NCI-H1048 (cell line): ENCODE data around the gene SLC39A9.

Experiments used
- DNase-seq: peaks from one replicate; lab custom pipeline; 2025; lab: John Stamatoyannopoulos, UW

SLC39A9 gene

DNA sequence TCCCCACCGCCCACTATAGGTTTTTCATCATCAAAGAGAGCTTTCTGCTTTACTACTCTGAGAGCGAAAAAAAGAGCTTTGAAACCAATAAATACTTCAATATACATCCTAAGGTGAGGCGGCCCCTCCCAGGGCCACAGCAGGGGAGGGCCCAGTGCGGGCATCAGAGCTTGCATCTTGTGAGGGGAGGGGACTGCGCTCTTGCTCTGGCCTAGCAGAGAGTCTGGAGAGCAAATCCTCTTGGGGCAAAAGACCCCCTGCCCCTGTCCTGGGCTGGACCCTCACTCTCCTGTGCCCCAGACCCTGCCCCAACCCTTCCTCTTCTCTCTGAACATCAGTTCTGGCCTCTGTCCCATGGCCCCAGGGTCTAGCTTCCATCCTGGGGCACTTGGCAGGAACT lies 101.6 kb downstream of the SLC39A9 start:
- DNase-seq = no peak

GRCh38 chr14:69500736-69501135 lies 102.2 kb downstream of the SLC39A9 start:
- DNase-seq = no peak

DNA sequence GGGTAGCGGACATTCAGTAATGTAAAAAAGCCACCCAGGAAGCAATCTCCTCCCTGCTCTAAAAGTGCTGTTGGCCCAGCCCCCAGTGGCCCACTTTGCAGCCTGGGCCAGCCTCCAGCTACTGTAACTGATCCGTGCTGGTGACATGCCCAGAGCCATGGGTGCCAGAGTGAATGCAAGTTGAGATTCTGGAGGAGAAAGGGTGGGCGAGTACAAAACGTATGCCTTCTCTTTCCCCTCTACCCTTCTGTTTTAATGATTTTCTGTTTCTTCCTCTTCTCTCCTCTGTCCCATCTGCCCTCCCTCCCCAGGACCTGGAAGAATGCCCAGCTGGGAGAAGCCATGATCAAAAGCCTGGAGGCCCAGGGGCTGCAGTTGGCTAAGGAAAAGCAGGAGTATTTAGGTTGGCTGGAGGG lies 102.9 kb downstream of the SLC39A9 start:
- DNase-seq = no peak

DNA sequence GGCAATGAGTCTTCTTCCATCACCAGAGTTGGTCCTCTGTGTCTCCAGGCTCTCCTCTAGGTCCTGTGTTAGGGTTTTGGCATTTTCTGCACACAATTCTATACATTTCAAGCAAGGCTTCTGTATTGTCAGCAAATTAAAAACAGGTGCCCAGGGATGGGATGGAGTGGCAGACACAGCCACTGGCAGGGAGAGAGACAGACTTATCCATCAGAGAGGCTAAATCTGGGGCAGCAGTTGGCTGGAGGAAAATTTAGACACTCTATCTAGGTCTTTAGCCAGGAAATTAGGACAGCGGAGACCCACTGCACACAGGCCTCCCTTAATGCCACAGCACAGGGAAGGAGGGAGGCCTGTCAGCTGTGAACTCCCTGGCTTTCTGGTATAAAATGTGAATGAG lies 106.3 kb downstream of the SLC39A9 start:
- DNase-seq = no peak

- no peak for DNase-seq
These were observed 107.1 kb downstream of the SLC39A9 start for GRCh38 chr14:69505338-69506240.

DNA sequence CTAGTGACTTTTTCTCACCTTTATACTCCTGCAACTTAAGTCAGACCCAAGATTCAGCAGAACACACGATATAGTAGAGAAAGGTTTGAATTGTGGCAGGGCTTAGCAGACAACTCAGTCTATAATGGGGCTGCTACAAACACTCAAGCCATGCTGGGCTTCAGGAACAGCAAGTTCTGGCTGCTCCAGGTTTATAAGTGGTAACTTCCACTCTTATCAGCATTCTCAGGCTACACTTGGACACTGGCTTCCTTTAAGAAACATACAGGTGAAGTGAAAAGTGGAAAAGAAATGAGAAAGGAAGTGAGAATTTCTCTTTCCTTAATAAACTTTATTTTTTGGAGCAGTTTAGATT lies 107.7 kb downstream of the SLC39A9 start:
- no peak for DNase-seq
